ENCODE measurements around the gene ITGA1. TPM values are rescaled to one million over a fixed set of nuclear protein-coding genes. Genes with fewer than 3 reads are reported as not detected.

ITGA1 gene
- total and polyA plus RNA-seq, 2 of the 13 experiments (the other 11 are each of a cell fraction or from before 2014, with no cell fraction given), result 23.1 to 28.6 TPM

DNA sequence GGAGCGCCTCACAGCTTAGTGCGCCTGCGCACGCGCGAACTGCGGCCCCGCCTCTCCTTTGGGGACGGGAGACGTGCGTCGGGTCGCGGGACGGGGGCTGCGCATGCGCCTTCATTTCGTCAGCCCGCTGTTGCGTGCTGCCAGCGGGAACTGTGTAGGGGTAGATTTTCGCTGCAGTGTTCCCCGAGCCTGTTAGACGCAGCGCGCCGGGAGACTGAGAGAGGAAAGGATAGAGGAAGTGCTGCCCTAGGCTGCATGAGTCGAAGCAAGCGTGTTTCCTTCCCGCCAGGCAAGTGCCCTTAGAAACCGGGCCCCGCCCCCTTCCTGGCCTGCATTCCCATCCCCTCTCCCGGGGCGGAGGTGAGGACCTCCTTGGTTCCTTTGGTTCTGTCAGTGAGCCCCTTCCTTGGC lies 12.3 kb downstream of the ITGA1 start (continued):
- TF ChIP-seq RERE (CRISPR knock-in tag; IDR thresholded peaks at IDR 0.05; ENCODE audit: low read depth) (no peak), SATB2 (CRISPR knock-in tag; IDR thresholded peaks at IDR 0.05) (no peak), LRRFIP1 (CRISPR knock-in tag; conservative IDR thresholded peaks at IDR 0.05) (no peak), IKZF1 (IDR thresholded peaks at IDR 0.05) (no peak), AGO1 (IDR thresholded peaks at IDR 0.05; ENCODE audit: low read depth, low read length, poor library complexity, severe bottlenecking) (no peak), MXI1 (IDR thresholded peaks at IDR 0.05; ENCODE audit: borderline replicate concordance, low read depth, low read length) (peak; percentile 49; the same call in 1 of the 3 replicates), SP2 (CRISPR knock-in tag; IDR thresholded peaks at IDR 0.05) (no peak), ZNF207 (IDR thresholded peaks at IDR 0.05; ENCODE audit: borderline replicate concordance) (no peak), ZMYM4 (CRISPR knock-in tag; IDR thresholded peaks at IDR 0.05) (peak; percentile 55), ZBTB38 (CRISPR knock-in tag; IDR thresholded peaks at IDR 0.05) (no peak), NFYC (CRISPR knock-in tag; IDR thresholded peaks at IDR 0.05) (no peak), HMGXB4 (CRISPR knock-in tag; IDR thresholded peaks at IDR 0.05; ENCODE audit: borderline replicate concordance in 1 of 2, low read depth in 1 of 2) (peak in 1 of 2 experiments; percentile 17; a peak in 1 of 4 replicates)

Data from HepG2 (cell line).